Measurements from ENCODE around the gene DUSP8.
"Not testable (repeated sequence)": the region's sequence is repeated elsewhere in the genome, so short reads cannot be mapped to it uniquely, and the experiment has no call there.

Gene DUSP8

GRCh38 chr11:1597994-1598380 lies 25.9 kb upstream of the DUSP8 start, which contains the start of gene KRTAP5-2:
TSS of gene KRTAP5-2 (minus strand) at chr11:1598294. CDS start at chr11:1598250, 44 bp downstream.
- DNase-seq (ENCODE audit: low read depth), result no peak
- no peak within 1 kb of the TSS for H3K4me3 ChIP-seq (ENCODE audit: low read depth, low read length)
- no peak for TF ChIP-seq CTCF (IDR thresholded peaks at IDR 0.05; ENCODE audit: low read depth, low read length)
- TF ChIP-seq MYC (IDR thresholded peaks at IDR 0.05; ENCODE audit: low read depth, low read length), result no peak
- no peak for TF ChIP-seq POLR2A (IDR thresholded peaks at IDR 0.05; ENCODE audit: extremely low read depth, insufficient read length)
- TF ChIP-seq MAX (IDR thresholded peaks at IDR 0.05; ENCODE audit: low read depth, low read length), result no peak

- no peak for TF ChIP-seq POLR2A (IDR thresholded peaks at IDR 0.05; ENCODE audit: extremely low read depth, insufficient read length)
- no peak for TF ChIP-seq MYC (IDR thresholded peaks at IDR 0.05; ENCODE audit: low read depth, low read length)
- no peak for DNase-seq (ENCODE audit: low read depth)
- H3K4me3 ChIP-seq (ENCODE audit: low read depth, low read length), result no peak overlapping the region
Measured at GRCh38 chr11:1597331-1597993, 25.4 kb upstream of the DUSP8 start.

- DNase-seq (ENCODE audit: low read depth); H3K4me3 ChIP-seq (ENCODE audit: low read depth, low read length): not testable (repeated sequence)
Measured at GRCh38 chr11:1596576-1597121, 24.6 kb upstream of the DUSP8 start.

GRCh38 chr11:1595994-1596575 lies 24.0 kb upstream of the DUSP8 start:
- peak; percentile 20 for TF ChIP-seq CTCF (IDR thresholded peaks at IDR 0.05; ENCODE audit: low read depth, low read length)
- peak; percentile 29 for DNase-seq (ENCODE audit: low read depth)
- not testable (repeated sequence) for H3K4me3 ChIP-seq (ENCODE audit: low read depth, low read length)

- TF ChIP-seq POLR2A (IDR thresholded peaks at IDR 0.05; ENCODE audit: extremely low read depth, insufficient read length) (no peak), MYC (IDR thresholded peaks at IDR 0.05; ENCODE audit: low read depth, low read length) (no peak), CTCF (IDR thresholded peaks at IDR 0.05; ENCODE audit: low read depth, low read length) (no peak), MAX (IDR thresholded peaks at IDR 0.05; ENCODE audit: low read depth, low read length) (no peak)
- DNase-seq (ENCODE audit: low read depth), result no peak
Measured at GRCh38 chr11:1592628-1593027, 20.6 kb upstream of the DUSP8 start.

GRCh38 chr11:1589996-1590395 lies 17.9 kb upstream of the DUSP8 start:
- TF ChIP-seq POLR2A (IDR thresholded peaks at IDR 0.05; ENCODE audit: extremely low read depth, insufficient read length), result no peak
- TF ChIP-seq CTCF (IDR thresholded peaks at IDR 0.05; ENCODE audit: low read depth, low read length), result no peak
- TF ChIP-seq MAX (IDR thresholded peaks at IDR 0.05; ENCODE audit: low read depth, low read length), result no peak
- TF ChIP-seq MYC (IDR thresholded peaks at IDR 0.05; ENCODE audit: low read depth, low read length), result no peak
- H3K4me3 ChIP-seq (ENCODE audit: low read depth, low read length), result no peak overlapping the region
- no peak for DNase-seq (ENCODE audit: low read depth)

More at GRCh38 chr11:1592628-1593027, 20.6 kb upstream of the DUSP8 start:
- no peak overlapping the region for H3K4me3 ChIP-seq (ENCODE audit: low read depth, low read length)

- not testable (repeated sequence) for DNase-seq (ENCODE audit: low read depth); H3K4me3 ChIP-seq (ENCODE audit: low read depth, low read length)
Measured at GRCh38 chr11:1589191-1589963, 17.3 kb upstream of the DUSP8 start.

Data from NB4 (cell line).